HG02678 (cell line): ENCODE measurements around the gene LIMS2.

Experiments used
- ATAC-seq: cut with Tn5 transposase; IDR thresholded peaks from one replicate; pipeline ENCODE4 v1.9.1; 2021; ENCODE audit warnings: mild to moderate bottlenecking, moderate library complexity; ENCODE audit not compliant: unreplicated experiment

LIMS2 gene

DNA sequence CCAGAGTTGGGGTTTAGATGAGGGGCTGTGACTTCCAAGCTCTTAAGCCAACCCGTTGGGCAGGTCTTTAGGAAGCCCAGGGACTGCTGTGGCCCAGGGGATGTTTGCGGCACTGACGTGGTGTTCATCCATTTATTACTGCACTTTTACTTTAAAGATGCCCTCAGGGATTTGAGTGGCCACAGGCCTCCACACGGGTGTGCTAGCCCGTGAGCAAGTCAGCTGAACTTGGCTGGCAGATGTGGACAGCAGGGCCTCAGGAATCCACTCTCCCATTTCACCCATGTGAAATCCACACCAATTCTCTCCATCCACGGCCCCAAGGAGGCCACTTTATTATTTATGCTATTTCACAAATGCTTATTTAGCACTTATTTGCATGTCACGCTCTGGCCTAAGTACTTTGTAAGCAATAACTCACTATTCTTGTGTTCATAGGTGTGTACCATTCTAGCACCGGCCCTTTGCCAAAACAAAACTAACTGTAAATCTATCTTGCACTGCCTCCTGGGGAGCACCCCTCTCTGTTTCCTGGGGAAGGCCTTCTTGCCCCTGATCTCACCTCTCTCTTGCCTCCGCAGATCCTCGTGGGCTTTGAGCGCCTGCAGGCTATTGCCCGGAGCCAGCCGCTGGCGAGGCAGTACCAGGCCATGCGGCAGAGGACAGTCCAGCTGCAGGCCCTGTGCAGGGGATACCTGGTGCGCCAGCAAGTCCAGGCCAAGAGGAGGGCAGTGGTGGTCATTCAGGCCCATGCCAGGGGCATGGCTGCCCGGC is 68.5 kb downstream of the LIMS2 start:
- ATAC-seq, result no peak

DNA sequence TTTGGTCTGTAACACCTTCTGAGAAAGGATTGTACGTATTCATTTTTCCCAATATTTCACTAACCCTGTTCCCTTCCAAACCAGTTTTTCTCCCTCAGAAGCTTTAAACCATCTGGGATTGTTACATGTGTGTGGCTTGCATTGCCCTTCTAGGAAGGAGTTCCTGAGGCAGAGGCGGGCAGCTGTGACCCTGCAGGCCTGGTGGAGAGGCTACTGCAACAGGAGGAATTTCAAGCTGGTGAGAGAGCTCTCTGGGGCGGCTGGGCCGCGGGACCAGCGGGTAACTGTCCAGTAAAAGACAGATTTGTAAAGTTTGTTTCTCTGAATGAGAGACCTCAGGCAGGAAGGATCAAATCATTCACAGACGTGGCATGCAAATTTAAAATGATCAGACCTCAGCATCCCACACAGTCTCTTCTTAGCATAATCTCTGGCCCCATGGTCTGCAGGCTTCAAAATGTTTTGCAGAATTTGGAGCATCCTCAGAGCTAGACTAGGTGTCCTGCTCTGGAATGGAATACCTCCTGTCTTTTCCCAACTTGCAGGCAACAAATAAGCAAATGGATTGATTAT is 69.6 kb downstream of the LIMS2 start:
- no peak for ATAC-seq

DNA sequence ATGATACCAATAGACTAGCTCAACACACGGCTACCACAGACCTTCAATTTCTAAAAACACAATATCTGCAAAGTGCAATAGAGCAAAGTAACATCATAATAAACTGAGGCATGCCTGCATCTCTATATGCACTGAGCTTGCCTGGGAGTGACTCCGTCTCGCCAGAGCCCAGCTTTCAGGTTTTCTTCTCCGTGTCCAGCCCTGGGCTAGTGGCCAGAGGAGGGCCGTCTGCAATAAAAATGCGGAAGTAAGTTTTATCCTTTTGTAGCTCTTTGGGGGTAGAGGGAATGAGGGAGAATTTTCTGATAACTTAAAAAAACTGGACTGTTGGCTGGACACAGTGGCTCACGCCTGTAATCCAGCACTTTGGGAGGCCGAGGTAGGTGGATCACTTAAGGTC is 70.3 kb downstream of the LIMS2 start:
- ATAC-seq, result no peak

GRCh38 chr2:127599211-127599610 is 76.1 kb downstream of the LIMS2 start:
- no peak for ATAC-seq

- no peak for ATAC-seq
These were observed 76.6 kb downstream of the LIMS2 start for GRCh38 chr2:127598711-127599110.

DNA sequence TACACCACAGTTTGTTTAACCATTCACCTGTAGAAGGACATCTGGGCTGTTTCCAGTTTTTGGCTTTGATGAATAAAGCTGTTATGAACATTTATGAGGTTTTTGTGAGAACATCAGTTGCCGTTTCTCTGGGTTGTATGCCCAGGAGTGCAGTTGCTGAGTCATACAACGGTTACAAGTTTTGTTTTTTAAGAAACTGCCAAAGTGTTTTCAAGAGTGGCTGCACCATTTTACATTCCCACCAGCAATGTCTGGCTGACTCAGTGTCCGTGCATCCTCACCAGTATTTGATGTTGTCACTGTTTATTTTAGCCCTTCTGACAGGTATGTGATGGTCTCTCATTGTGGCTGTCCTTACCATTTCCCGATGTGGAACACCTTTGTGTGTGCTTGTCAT is 77.3 kb downstream of the LIMS2 start:
- no peak for ATAC-seq

- ATAC-seq, result no peak
These were observed 78.0 kb downstream of the LIMS2 start for GRCh38 chr2:127597046-127597983.

GRCh38 chr2:127596311-127597045 is 78.9 kb downstream of the LIMS2 start:
- no peak for ATAC-seq

- ATAC-seq, result no peak
These were observed 81.2 kb downstream of the LIMS2 start for GRCh38 chr2:127594116-127594591.

DNA sequence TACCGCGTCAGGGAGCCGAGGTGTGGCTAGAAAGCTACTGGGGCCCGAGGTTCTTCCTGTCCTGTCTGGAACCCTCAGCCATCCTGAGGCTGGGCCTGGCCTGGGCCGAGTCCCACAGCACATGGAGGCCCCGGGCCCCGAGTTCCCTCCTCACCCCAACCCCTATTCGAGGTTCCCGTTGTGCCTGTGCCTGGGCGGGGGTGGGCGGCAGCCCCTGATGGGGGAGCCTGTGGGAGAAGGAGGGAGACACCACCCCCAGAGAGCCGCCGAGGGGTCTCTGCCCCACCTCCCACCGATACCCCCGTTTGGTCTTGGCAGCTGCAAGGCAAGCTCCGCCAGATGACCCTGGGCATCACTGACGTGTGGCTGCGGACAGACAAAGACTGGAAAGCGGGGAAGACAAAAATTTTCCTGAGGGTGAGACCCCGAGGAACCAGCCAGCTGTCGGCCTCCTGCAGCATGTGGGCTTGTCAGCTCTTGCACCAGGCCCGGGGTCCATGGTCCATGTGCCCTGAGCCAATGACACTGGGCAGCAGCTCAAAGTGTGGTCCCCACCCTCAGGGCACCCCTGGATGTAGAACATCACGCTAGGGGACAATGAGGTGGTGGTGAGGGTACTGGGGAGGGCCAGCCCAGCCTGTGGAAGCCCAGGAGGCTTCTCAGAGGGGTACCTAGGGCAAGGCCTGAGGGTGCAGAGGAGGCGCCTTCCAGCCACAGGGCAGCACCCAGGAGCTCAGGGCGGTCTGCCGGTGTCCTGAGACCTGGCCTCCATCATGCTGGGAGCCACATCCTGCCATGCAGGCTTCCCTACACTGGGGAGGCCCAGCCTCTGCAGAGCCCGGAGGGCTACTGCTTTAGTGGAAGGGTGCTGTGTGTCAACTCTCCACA is 81.9 kb downstream of the LIMS2 start:
- ATAC-seq, result no peak

DNA sequence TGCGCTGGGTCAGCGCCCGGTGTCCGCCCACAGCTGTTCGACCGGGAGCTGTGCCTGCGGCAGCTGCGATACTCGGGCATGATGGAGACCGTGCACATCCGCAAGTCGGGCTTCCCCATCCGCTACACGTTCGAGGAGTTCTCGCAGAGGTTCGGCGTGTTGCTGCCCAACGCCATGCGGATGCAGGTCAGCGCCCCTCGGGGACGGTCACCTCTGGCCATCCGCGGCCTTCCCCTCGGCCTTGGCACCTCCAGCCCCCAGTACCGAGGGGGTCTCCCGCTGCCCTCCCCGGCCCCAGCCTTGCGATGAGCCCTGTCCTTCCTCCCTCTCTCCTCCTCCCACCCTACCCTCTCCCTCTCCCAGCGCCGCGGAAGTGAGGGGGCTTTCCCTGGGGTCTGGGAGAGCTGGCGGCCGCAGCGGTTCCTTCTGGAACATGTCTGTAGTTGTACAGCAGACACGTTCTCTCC is 82.5 kb downstream of the LIMS2 start:
- no peak for ATAC-seq

DNA sequence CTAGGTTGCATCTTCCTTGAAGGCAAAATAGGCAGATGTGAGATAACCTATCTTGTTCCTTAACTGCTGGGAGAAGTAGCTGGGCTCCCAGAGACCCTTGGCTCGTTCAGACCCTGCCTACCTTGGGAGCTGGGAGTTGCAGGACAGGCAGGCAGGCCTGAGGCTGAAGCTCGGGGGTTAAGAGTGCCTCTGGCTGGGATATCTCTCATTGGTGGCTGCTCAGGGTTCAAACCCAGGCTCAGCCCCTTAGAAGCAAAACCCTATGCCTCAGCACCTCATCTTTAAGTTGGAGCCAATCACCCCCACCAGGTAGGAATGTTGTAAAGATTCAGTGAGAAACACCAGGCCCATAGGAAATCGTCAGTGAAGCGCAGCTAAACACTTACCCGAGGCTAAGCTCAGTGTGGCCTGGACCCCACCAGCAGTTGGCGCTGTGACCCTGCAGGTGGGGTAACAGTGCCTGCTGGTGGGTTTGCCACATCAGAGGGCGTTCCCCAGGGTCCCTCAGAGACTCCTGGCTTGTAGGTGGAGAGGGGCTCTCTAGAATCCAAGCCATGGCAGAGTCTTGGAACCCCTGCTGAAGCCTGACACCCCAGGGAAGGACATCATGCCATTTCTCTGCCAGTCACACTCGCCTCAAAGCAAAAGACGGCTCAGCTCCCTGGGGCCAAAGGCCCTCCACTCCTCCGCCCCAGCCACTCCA is 84.0 kb downstream of the LIMS2 start:
- ATAC-seq, result peak; percentile 81

DNA sequence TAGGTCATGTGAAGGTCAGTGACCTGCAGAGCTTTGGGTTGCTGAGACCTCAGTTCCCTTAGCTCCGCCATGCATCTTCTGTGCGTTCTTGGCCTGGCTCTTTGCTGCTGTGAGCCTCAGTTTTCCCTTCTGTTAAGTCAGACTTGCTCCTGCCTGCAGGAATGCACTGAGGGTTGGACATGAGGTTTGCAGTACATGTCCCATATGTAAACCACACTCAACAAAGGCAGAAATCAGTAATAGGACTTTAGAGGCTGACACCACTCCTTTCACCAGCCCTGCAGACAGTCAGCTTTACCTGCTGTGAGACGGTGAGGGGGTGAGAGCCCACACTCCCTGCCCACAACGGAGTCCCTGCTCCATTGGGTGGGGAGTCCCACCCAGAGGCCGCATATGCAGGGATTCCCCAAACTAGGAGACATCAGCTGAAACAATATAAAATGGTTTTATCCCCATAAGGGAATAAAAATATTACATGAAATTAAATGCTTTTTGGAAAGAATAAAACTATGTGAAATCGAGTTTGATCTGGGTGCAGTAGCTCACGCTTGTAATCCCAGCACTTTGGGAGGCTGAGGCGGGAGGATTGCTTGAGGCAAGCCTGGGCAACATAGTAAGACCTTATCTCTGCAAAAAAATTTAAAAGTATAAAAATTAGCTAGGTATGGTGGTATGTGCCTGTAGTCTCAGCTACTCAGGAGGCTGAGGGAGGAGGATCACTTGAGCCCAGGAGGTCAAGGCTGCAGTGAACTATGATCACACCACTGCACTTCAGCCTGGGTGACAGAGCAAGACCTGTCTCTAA is 84.7 kb downstream of the LIMS2 start:
- no peak for ATAC-seq

- no peak for ATAC-seq
These were observed 85.5 kb downstream of the LIMS2 start for GRCh38 chr2:127589841-127590240.

- ATAC-seq, result no peak
These were observed 86.0 kb downstream of the LIMS2 start for GRCh38 chr2:127589358-127589757.
